GM19455 (cell line): Measurements from ENCODE around the gene SLC5A10.
A peak's percentile ranks its signal among the peaks of the same experiment; 100 is the strongest.

ENCODE experiments used
- ATAC-seq: cut with Tn5 transposase; IDR thresholded peaks from one replicate; pipeline ENCODE4 v1.9.1; 2021; ENCODE audit not compliant: unreplicated experiment

Gene SLC5A10

GRCh38 chr17:19001907-19002590 lies 50.1 kb downstream of the SLC5A10 start:
- ATAC-seq, result no peak

GRCh38 chr17:19002805-19003542 lies 51.0 kb downstream of the SLC5A10 start:
- no peak for ATAC-seq

DNA sequence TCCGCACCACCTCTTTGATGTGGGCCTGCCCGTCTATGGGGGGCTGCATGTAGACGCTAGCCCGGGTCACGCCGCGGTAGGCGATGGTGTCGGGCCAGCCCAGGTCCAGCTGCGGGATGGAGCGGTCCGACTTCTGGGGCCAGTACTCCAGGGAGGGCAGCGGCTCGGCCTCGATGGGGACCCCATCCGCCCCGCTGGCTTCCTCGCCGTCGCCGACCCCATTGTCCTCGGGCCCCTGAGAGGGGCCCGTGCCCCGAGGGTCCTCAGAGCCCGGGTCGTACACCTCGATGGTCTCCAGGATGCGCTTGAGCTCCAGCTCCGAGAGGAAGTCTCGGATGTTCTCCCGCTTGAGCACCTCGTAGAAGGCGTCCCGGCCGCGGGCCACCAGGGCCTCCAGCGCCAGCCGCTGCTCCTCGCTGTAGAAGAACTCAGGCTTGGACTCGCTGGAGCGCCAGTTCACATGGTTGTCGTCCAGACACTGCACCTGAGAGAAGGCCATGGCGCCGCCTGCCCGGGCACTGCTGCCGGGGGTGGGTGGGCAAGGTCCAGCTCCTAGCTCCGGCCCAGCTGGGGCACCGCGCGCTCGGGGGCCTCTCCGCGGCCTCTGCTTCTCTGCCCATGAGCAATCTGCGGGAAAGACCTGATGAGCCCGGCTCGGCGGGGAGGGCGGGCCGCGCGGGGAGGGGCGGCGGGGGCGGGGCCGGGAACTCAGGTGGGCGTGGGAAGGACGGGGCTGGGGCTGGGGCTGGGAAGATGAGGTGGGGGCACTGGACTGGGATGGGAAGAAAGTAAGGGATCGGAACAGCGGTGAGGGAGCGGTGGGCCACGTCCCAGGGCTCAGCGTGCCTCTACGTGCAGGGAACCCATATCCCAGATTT lies 51.8 kb downstream of the SLC5A10 start:
- no peak for ATAC-seq

DNA sequence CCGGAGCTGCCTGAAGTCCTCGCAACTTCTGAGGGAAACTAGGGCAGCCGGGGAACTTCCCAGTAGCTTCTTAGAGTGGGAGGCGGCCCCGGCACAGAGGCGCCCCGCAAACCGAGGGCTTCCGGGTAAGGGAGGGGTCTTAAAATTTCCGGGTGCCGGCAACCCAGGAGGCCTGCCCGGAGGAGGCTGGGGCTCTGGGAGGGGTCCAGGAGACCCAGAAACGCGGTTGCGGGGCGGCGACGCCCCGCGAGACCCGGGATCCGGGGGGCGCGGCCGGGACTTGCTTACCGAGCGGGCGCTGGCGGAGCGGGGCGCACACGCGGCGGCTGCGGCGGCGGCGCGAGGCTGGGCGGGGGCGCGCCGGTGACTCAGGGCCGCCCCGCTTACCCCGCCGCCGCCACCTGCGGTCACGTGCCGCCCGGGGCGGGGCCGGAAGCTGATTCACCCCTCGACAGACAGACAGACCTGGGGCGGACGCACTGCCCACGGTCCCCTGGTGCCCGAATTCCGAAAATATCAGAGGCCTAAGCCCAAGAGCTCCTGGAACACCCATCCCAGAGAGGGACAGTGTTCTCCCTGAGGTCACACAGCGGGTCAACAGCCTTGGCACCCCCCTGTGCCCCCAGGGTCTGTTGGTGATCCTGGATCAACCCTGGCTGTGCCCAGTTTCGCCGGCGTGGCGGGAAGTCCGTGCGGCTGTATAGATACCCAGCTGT lies 52.6 kb downstream of the SLC5A10 start, which contains the start of gene FAM83G:
TSS of gene FAM83G (minus strand) at position 344 of the 716 bp plus-strand sequence. CDS start 723 bp downstream, outside the sequence.
- peak; percentile 80 for ATAC-seq

GRCh38 chr17:19005137-19005773 lies 53.3 kb downstream of the SLC5A10 start:
- no peak for ATAC-seq

DNA sequence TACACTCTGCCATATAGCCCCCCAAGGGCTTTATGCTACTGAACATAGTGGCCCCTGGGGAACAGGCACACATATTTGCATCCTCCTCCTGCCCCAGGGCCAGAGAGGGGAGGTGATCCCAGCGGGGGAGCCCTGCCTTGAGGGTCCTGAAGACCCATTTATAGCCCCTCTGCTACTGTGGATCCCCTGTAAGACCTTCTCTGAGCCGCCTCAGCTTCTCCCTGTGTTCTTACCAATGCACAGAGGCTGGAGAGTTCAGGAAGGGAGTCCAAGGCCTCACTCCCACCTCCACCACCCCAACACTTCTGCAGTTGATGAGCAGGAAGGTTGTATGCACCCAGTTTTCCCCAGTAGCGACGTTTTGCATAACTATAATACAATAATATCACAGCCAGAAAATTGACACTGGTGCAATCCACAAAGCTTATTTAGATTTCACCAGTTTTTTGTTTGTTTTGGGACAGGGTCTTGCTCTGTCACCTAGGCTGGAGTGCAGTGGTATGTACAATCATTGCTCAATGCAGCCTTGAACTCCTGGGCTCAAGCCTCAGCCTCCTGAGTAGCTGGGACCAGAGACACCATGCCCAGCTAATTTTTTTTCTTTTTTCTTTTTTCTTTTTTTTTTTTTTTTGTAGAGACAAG lies 53.9 kb downstream of the SLC5A10 start:
- ATAC-seq, result no peak

DNA sequence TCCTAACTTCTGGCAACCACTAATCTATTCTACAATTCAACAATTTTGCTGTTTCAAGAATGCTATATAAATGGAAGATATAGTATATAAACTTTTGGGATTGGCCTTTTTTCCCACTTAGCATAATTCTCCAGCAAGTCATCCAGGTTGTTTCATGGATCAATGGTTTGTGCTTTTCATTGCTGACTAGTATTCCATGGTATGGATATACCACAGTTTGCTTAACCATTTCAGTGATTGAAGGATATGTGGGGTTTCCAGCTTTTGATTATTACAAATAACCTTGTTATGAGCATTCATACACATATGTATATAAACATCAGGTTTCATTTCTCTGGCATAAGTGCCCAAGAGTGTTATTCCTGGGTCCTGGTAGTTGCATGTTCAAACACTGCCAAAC lies 54.7 kb downstream of the SLC5A10 start:
- no peak for ATAC-seq

GRCh38 chr17:19009970-19010369 lies 58.0 kb downstream of the SLC5A10 start:
- no peak for ATAC-seq

DNA sequence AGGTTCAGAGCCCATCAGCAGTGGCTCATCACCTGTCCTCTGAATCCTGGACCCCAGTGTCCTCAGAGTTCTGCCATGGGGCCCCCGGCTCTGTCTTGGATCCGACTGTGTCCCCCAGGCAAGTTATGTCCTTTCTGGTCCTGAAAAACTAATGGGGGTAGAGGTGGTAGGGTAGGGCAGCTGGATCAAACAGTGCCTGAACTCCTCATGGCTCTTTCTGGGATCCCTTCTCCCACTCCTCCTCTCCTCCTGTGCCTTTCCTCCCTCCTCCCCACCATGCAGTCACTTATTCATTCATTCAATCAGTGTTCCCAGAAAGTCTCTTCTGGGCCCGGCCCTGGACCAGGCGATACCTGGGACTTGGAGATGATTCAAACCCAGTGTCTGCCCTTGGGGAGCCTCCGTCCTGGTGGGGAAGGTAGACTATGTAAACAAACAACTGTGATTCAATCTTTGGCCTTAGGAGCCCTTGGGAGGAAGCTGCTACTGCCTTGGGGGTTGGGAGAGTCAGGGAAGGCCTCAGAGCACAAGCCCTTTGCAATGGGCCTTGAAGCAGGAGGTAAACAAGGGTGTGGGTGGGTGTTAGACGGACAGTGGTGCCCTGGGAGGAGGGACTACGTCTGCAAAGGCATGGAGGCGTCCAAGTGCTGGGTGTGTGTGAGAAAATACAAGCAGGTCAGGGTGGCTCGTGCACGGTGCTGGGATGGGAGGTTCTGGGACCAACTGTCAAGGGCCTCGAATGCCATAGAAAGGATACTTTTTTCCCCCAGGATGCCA lies 59.0 kb downstream of the SLC5A10 start:
- no peak for ATAC-seq

- no peak for ATAC-seq
These were observed 59.6 kb downstream of the SLC5A10 start for GRCh38 chr17:19011581-19011980.

DNA sequence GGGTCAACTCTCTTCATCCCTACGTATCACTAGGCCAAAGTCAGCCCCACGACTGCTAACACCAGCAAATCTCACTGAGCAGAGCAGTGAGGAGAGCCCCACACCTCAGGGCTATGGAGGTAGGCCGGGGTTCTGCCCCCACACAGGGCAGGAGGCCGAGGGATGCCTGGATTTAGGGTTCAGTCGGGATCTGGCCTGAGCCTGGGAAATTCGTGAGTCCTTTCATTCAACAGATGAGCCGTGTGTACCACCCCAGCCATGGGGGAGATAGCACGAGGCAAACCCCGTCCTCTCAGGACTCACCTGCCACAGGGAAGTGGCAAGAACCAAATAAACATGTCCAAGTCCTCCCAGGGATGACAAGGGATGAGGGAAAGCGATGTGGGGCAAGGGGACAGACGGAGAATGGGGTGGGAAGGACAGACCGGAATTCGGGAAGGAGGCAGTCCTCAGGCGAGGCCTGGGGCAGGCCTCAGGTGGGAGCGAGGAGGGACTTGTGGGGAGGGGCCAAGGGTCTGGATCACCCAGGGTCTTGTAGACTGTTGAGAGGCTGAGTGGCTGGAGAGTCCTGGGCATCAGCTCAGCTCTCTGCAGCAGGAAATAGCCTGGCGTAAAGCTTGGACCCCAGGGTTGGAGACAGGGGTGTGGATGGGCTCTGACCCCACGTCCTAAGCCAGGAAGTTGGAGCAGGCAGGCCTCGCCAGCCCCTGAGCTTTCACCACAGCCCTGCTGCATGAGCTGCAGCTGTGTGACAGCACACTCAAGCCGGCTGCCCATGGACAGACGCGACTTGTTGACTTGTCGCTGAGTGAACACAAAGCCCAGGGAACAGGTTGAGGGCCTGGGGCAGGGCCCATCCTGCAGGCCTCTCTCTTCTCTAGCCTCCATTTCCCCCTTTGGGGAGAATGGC lies 60.5 kb downstream of the SLC5A10 start:
- ATAC-seq, result no peak

- no peak for ATAC-seq
These were observed 61.3 kb downstream of the SLC5A10 start for GRCh38 chr17:19013226-19013625.

DNA sequence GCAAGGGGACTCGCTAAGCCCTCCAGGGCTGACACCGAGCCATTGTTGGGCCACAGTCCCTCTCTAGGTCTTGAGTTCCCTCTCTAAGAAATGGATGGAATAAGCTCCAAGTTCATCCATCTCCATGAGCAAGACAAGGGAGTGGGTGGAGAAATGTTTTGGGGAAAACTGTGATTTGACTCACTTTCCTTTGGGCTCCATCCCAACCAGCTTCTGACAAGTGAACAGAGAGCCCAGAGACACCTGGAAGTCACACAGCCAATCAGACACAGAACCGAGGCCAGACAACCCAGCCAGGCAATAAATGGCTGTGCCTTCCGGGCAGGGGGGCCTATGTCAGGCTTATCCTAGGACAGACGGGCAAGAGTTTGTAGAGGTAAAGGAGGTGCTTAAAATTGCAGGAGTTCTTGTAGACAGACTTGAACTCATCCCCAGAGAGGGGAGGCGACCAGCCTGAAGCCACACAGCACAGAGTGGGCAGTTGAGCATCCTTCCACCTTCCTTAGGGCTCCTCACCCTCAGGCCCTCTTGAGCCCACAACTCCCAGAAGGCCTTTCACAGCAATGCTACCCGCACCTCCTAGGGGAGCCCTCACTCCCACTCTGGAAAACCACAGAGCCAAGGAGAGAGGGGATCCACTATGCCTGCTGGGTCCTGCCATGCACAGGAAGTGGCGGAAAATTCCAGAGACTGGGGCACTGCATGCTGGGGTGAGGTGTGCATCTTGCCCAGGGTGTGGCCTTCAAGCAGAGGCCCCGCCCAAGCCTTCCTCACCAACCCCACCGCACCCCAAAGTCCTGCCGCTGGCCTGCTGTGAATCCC lies 62.1 kb downstream of the SLC5A10 start:
- no peak for ATAC-seq

GRCh38 chr17:19014628-19015215 lies 62.8 kb downstream of the SLC5A10 start:
- ATAC-seq, result no peak

- ATAC-seq, result no peak
These were observed 63.5 kb downstream of the SLC5A10 start for GRCh38 chr17:19015428-19015827.

DNA sequence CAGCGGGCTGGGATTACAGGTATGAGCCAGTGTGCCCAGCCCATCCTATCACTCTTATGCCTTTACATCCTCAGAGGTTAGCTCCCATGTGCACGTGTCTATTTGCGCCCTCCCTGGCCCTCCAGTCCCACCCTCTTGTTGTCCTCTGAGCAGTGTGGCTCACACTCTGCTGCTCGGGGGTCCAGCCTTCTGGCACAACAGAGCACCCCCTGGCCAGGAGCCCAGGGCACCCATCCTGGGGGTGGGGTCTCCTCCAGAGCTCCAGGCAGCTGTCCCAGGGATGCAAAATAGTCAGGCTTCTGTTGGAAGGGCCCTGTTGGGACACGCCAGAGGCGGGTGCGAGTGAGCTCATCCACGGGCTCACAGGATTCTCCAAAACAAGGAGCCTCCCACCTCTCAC lies 64.3 kb downstream of the SLC5A10 start:
- ATAC-seq, result no peak

DNA sequence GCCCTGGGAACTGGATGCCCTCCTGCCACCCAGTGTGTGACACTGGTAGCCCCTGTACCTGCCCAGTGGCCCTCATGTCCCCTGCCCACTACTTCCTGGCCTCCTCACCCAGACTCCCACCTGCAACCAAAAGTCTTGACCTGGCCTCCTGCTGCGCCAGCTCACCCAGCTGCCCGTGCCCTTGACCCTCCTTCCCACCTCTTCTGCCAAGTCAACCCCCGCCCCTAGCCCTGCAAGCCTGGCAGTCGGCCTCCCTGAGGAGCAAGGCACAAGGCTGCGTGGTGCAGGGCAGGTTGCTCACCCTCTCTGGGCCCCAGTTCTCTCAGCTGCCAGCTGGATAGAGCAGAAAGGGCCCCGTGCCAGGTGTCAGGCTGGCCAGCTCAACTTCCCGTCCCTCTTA lies 64.9 kb downstream of the SLC5A10 start:
- ATAC-seq, result no peak
